Measurements from ENCODE around the gene B3GALNT1.
A peak's percentile ranks its signal among the peaks of the same experiment; 100 is the strongest.

The B3GALNT1 gene

GRCh38 chr3:161104561-161105551 is at the start of gene B3GALNT1:
B3GALNT1 (minus strand) TSS chr3:161105349; CDS start chr3:161086754, 18,595 bp downstream.
- Histone ChIP-seq H4K20me1 (no peaks in the 10 kb centered on the region), H3K27me3 (peaks cover 29% of the 10 kb centered on the region), H3K9ac (peak within 1 kb of the TSS; percentile 67), H3K9me3 (peaks cover 17% of the 10 kb centered on the region), H3K4me3 (peak within 1 kb of the TSS; percentile 69), H3K36me3 (no peaks in the 10 kb centered on the region), H3K27ac (peak within 1 kb of the TSS; percentile 62), H3K4me1 (peaks cover 13% of the 10 kb centered on the region), H3K4me2 (peak within 1 kb of the TSS; percentile 89)
- no peak for TF ChIP-seq Cebpa-rat (IDR thresholded peaks at IDR 0.05)

DNA sequence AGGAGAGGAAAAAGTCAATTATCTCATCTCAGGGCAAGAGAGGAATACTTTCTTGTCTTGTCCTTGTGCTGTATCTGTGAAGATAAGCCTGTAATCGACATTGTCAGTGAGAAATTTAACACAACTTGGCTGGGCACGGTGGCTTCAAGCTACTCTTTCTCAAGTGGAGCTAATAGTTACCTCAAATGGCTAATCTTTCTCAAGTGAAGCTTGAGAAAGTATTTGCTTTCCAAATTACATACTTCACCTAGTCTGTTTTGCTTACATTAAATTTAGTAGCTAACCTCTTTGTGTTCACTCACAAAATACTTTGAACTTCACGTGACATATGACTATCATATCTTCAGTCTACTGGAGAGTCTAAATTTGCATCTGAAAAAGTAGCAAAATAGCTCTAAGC is 48.3 kb upstream of the B3GALNT1 start:
- Histone ChIP-seq H3K36me3 (no peaks in the 10 kb centered on the region), H3K9ac (no peak overlapping the region), H3K27ac (no peak overlapping the region), H3K27me3 (no peaks in the 10 kb centered on the region), H3K9me3 (no peaks in the 10 kb centered on the region), H4K20me1 (no peaks in the 10 kb centered on the region), H3K4me3 (no peak overlapping the region), H3K4me2 (no peak overlapping the region), H3K4me1 (no peaks in the 10 kb centered on the region)
- no peak for TF ChIP-seq Cebpa-rat (IDR thresholded peaks at IDR 0.05)

DNA sequence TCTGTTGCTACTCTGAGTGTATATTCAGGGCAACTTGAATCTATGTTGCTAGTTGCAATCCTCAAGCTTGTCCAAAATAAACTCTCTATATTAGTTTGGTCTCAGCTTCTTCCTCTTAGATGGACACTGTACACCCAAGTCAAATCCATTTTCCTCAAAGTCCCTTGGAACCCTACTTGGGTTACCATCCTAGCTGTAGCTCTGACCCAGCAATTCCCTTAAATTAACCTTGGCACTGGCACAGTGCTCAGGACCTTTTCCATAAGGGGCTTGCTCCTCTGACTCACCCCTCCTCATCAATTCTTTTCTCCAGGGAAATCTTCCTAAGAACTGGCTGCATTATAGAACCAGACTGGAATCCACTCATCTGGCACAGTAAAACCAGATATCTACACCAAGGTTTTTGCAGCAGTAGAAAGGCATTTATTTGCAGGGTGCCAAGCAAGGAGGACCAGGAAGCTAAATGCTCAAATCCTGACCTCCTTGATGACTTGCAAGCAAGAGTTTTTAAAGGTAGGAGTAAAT is 44.9 kb upstream of the B3GALNT1 start:
- TF ChIP-seq Cebpa-rat (IDR thresholded peaks at IDR 0.05) = no peak
- H3K27ac ChIP-seq = no peak overlapping the region
- no peaks in the 10 kb centered on the region for H4K20me1 ChIP-seq
- H3K4me1 ChIP-seq = no peaks in the 10 kb centered on the region
- H3K9ac ChIP-seq = no peak overlapping the region
- H3K4me2 ChIP-seq = no peak overlapping the region
- H3K36me3 ChIP-seq = no peaks in the 10 kb centered on the region
- no peak overlapping the region for H3K4me3 ChIP-seq
- H3K9me3 ChIP-seq = no peaks in the 10 kb centered on the region
- H3K27me3 ChIP-seq = no peaks in the 10 kb centered on the region

DNA sequence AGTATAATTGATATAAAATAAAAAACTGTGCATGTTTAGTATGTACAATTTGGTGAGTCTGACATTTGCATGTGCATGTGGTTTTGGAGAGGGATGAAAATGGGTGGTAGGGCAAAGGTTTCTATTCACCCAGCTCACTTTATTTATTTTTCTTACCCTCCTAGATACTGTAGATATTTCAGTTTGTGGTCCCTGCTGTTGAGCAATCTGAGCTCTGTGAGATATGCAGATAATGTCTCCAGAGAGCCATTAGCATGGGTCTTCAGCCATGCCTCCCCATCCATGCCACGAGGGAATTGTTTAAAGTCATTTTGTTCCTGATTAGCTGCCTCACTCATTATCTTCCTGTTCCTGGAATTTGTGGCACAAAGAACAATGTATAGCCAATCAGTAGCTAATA is 44.4 kb upstream of the B3GALNT1 start:
- Histone ChIP-seq H3K9ac (no peak overlapping the region), H3K36me3 (no peaks in the 10 kb centered on the region), H3K9me3 (no peaks in the 10 kb centered on the region), H3K27ac (no peak overlapping the region), H3K4me1 (no peaks in the 10 kb centered on the region), H3K4me3 (no peak overlapping the region), H3K27me3 (no peaks in the 10 kb centered on the region), H3K4me2 (no peak overlapping the region), H4K20me1 (no peaks in the 10 kb centered on the region)
- no peak for TF ChIP-seq Cebpa-rat (IDR thresholded peaks at IDR 0.05)

DNA sequence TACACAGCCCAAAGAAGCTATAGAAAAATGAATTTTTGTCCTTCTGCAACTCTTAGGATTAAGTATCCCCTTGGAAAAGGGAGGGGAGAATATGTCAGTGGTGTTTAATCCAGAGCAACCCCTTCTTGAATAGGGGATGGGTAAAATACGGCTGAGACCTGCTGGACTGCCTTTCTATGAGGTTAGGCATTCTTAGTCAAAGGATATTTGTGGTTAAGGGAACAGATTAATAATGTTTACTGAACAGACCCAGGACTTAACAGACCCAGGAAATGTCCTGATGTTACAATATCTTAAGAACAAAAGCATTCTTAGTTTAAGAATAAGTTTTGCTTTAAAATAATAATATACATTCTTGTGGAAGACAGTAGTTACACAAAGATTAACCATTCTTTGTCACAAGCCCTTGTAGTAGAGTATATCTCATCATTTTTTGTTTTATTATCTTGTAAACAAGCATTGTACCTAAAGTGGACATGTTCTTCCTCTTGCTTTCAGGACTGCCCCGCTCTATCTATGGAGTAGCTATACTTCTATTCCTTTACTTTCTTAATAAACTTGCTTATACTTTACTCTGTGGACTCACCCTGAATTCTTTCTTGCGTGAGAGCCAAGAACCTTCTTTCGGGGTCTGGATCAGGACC is 43.8 kb upstream of the B3GALNT1 start:
- no peaks in the 10 kb centered on the region for H3K27me3 ChIP-seq
- no peak overlapping the region for H3K9ac ChIP-seq

GRCh38 chr3:161142486-161142885 is 37.3 kb upstream of the B3GALNT1 start:
- TF ChIP-seq Cebpa-rat (IDR thresholded peaks at IDR 0.05) = no peak
- Histone ChIP-seq H3K4me1 (no peaks in the 10 kb centered on the region), H3K9me3 (peaks cover 6% of the 10 kb centered on the region), H3K27ac (no peak overlapping the region), H3K4me3 (no peak overlapping the region), H4K20me1 (no peaks in the 10 kb centered on the region), H3K4me2 (no peak overlapping the region), H3K9ac (no peak overlapping the region), H3K27me3 (no peaks in the 10 kb centered on the region), H3K36me3 (no peaks in the 10 kb centered on the region)

More for the DNA sequence above, 43.8 kb upstream of the B3GALNT1 start:
- no peaks in the 10 kb centered on the region for H3K36me3 ChIP-seq
- H3K27ac ChIP-seq = no peak overlapping the region
- H4K20me1 ChIP-seq = no peaks in the 10 kb centered on the region
- H3K4me2 ChIP-seq = no peak overlapping the region
- H3K4me1 ChIP-seq = no peaks in the 10 kb centered on the region
- H3K4me3 ChIP-seq = no peak overlapping the region
- H3K9me3 ChIP-seq = peaks cover 2% of the 10 kb centered on the region
- TF ChIP-seq Cebpa-rat (IDR thresholded peaks at IDR 0.05) = no peak

- TF ChIP-seq Cebpa-rat (IDR thresholded peaks at IDR 0.05) = no peak
- H4K20me1 ChIP-seq = no peaks in the 10 kb centered on the region
- no peak overlapping the region for H3K4me3 ChIP-seq
- H3K9me3 ChIP-seq = peaks cover 6% of the 10 kb centered on the region
- no peak overlapping the region for H3K4me2 ChIP-seq
- H3K36me3 ChIP-seq = no peaks in the 10 kb centered on the region
- no peaks in the 10 kb centered on the region for H3K27me3 ChIP-seq
- no peak overlapping the region for H3K9ac ChIP-seq
- H3K27ac ChIP-seq = no peak overlapping the region
- no peaks in the 10 kb centered on the region for H3K4me1 ChIP-seq
Observed at GRCh38 chr3:161139686-161140085, 34.5 kb upstream of the B3GALNT1 start.

GRCh38 chr3:161137260-161137659 is 32.1 kb upstream of the B3GALNT1 start:
- no peaks in the 10 kb centered on the region for H3K36me3 ChIP-seq
- no peaks in the 10 kb centered on the region for H3K27me3 ChIP-seq
- TF ChIP-seq Cebpa-rat (IDR thresholded peaks at IDR 0.05) = no peak
- no peak overlapping the region for H3K4me3 ChIP-seq
- H3K4me2 ChIP-seq = no peak overlapping the region
- H3K9ac ChIP-seq = no peak overlapping the region
- no peak overlapping the region for H3K27ac ChIP-seq
- no peaks in the 10 kb centered on the region for H4K20me1 ChIP-seq
- no peaks in the 10 kb centered on the region for H3K4me1 ChIP-seq
- H3K9me3 ChIP-seq = no peaks in the 10 kb centered on the region

- H3K27ac ChIP-seq = no peak overlapping the region
- H4K20me1 ChIP-seq = no peaks in the 10 kb centered on the region
- H3K9me3 ChIP-seq = no peaks in the 10 kb centered on the region
- TF ChIP-seq Cebpa-rat (IDR thresholded peaks at IDR 0.05) = no peak
- H3K4me3 ChIP-seq = no peak overlapping the region
- H3K4me2 ChIP-seq = no peak overlapping the region
- H3K9ac ChIP-seq = no peak overlapping the region
- no peaks in the 10 kb centered on the region for H3K36me3 ChIP-seq
- no peaks in the 10 kb centered on the region for H3K4me1 ChIP-seq
- no peaks in the 10 kb centered on the region for H3K27me3 ChIP-seq
Observed at GRCh38 chr3:161132391-161132790, 27.2 kb upstream of the B3GALNT1 start.

GRCh38 chr3:161126495-161126894 is 21.3 kb upstream of the B3GALNT1 start:
- no peak overlapping the region for H3K9ac ChIP-seq
- no peaks in the 10 kb centered on the region for H3K4me1 ChIP-seq
- H3K4me2 ChIP-seq = no peak overlapping the region
- TF ChIP-seq Cebpa-rat (IDR thresholded peaks at IDR 0.05) = no peak
- H4K20me1 ChIP-seq = no peaks in the 10 kb centered on the region
- H3K9me3 ChIP-seq = peaks cover 21% of the 10 kb centered on the region
- H3K36me3 ChIP-seq = no peaks in the 10 kb centered on the region
- no peak overlapping the region for H3K4me3 ChIP-seq
- no peak overlapping the region for H3K27ac ChIP-seq
- no peaks in the 10 kb centered on the region for H3K27me3 ChIP-seq
